ENCODE measurements around the gene ADORA2A. TPM values are rescaled to one million over a fixed set of nuclear protein-coding genes. Genes with fewer than 3 reads are reported as not detected.

The ADORA2A gene
- total RNA-seq (2014; rRNA removed; shearing (Covaris generic)): 6.9 and 8.7 TPM in 2 replicates

GRCh38 chr22:24427500-24428164 is at the start of gene ADORA2A:
ADORA2A (plus strand) TSS chr22:24427599; CDS start chr22:24433405, 5,806 bp downstream.
- H3K4me1 ChIP-seq: peaks cover 36% of the 10 kb centered on the region
- DNase-seq: no peak
- H3K36me3 ChIP-seq: no peaks in the 10 kb centered on the region
- no peaks in the 10 kb centered on the region for H3K27me3 ChIP-seq
- H3K27ac ChIP-seq: no peak within 1 kb of the TSS
- H3K4me3 ChIP-seq: no peak within 1 kb of the TSS
- H3K9me3 ChIP-seq (replicated peaks): no peaks in the 10 kb centered on the region

- Histone ChIP-seq H3K27me3 (no peaks in the 10 kb centered on the region), H3K4me3 (no peak overlapping the region), H3K9me3 (replicated peaks) (no peaks in the 10 kb centered on the region; the same call in none of the 2 replicates), H3K27ac (no peak overlapping the region), H3K4me1 (no peaks in the 10 kb centered on the region), H3K36me3 (peaks cover 35% of the 10 kb centered on the region)
- DNase-seq: no peak
Observed at GRCh38 chr22:24379536-24379935, 47.9 kb upstream of the ADORA2A start.

- no peak overlapping the region for H3K27ac ChIP-seq
- H3K4me3 ChIP-seq: no peak overlapping the region
- H3K4me1 ChIP-seq: no peaks in the 10 kb centered on the region
- no peaks in the 10 kb centered on the region for H3K27me3 ChIP-seq
- peaks cover 30% of the 10 kb centered on the region for H3K36me3 ChIP-seq
- no peak for DNase-seq
- H3K9me3 ChIP-seq (replicated peaks): no peaks in the 10 kb centered on the region; the same call in none of the 2 replicates
Observed at GRCh38 chr22:24380220-24380904, 47.0 kb upstream of the ADORA2A start.

- Histone ChIP-seq H3K4me3 (no peak overlapping the region), H3K9me3 (replicated peaks) (no peaks in the 10 kb centered on the region; the same call in 1 of the 2 replicates), H3K27ac (no peak overlapping the region), H3K27me3 (no peaks in the 10 kb centered on the region), H3K36me3 (peaks cover 25% of the 10 kb centered on the region), H3K4me1 (no peaks in the 10 kb centered on the region)
- no peak for DNase-seq
Observed at GRCh38 chr22:24380905-24381230, 46.5 kb upstream of the ADORA2A start.

GRCh38 chr22:24383061-24383460 is 44.3 kb upstream of the ADORA2A start:
- H3K27me3 ChIP-seq: no peaks in the 10 kb centered on the region
- H3K27ac ChIP-seq: no peak overlapping the region
- peaks cover 9% of the 10 kb centered on the region for H3K36me3 ChIP-seq
- H3K9me3 ChIP-seq (replicated peaks): no peaks in the 10 kb centered on the region; the same call in 1 of the 2 replicates
- no peaks in the 10 kb centered on the region for H3K4me1 ChIP-seq
- DNase-seq: no peak
- no peak overlapping the region for H3K4me3 ChIP-seq

- H3K36me3 ChIP-seq: peaks cover 9% of the 10 kb centered on the region
- no peak overlapping the region for H3K4me3 ChIP-seq
- DNase-seq: no peak
- H3K4me1 ChIP-seq: no peaks in the 10 kb centered on the region
- no peak overlapping the region for H3K27ac ChIP-seq
- H3K27me3 ChIP-seq: no peaks in the 10 kb centered on the region
- H3K9me3 ChIP-seq (replicated peaks): no peaks in the 10 kb centered on the region; the same call in 1 of the 2 replicates
Observed at GRCh38 chr22:24384131-24384530, 43.3 kb upstream of the ADORA2A start.

GRCh38 chr22:24386937-24387471 is 40.4 kb upstream of the ADORA2A start:
- no peak overlapping the region for H3K4me3 ChIP-seq
- no peaks in the 10 kb centered on the region for H3K27me3 ChIP-seq
- no peak overlapping the region for H3K27ac ChIP-seq
- peaks cover 9% of the 10 kb centered on the region for H3K36me3 ChIP-seq
- no peaks in the 10 kb centered on the region for H3K4me1 ChIP-seq
- DNase-seq: no peak
- H3K9me3 ChIP-seq (replicated peaks): no peaks in the 10 kb centered on the region; the same call in 1 of the 2 replicates

GRCh38 chr22:24389680-24390079 is 37.7 kb upstream of the ADORA2A start:
- DNase-seq: no peak
- Histone ChIP-seq H3K36me3 (peaks cover 5% of the 10 kb centered on the region; the same call in 1 of the 2 replicates), H3K4me1 (no peaks in the 10 kb centered on the region), H3K4me3 (no peak overlapping the region), H3K27me3 (no peaks in the 10 kb centered on the region), H3K9me3 (replicated peaks) (no peaks in the 10 kb centered on the region), H3K27ac (no peak overlapping the region)

GRCh38 chr22:24390156-24390555 is 37.2 kb upstream of the ADORA2A start:
- no peaks in the 10 kb centered on the region for H3K9me3 ChIP-seq (replicated peaks)
- H3K4me3 ChIP-seq: no peak overlapping the region
- no peak overlapping the region for H3K27ac ChIP-seq
- H3K27me3 ChIP-seq: no peaks in the 10 kb centered on the region
- H3K4me1 ChIP-seq: no peaks in the 10 kb centered on the region
- peaks cover 6% of the 10 kb centered on the region; the same call in 1 of the 2 replicates for H3K36me3 ChIP-seq
- no peak for DNase-seq

GRCh38 chr22:24390576-24390975 is 36.8 kb upstream of the ADORA2A start:
- Histone ChIP-seq H3K27me3 (no peaks in the 10 kb centered on the region), H3K4me1 (no peaks in the 10 kb centered on the region), H3K36me3 (peaks cover 6% of the 10 kb centered on the region; the same call in 1 of the 2 replicates), H3K4me3 (no peak overlapping the region), H3K9me3 (replicated peaks) (no peaks in the 10 kb centered on the region), H3K27ac (no peak overlapping the region)
- no peak for DNase-seq

GRCh38 chr22:24391836-24392217 is 35.6 kb upstream of the ADORA2A start:
- H3K4me3 ChIP-seq: no peak overlapping the region
- no peak overlapping the region for H3K27ac ChIP-seq
- H3K27me3 ChIP-seq: no peaks in the 10 kb centered on the region
- H3K36me3 ChIP-seq: peaks cover 16% of the 10 kb centered on the region
- H3K4me1 ChIP-seq: no peaks in the 10 kb centered on the region
- H3K9me3 ChIP-seq (replicated peaks): no peaks in the 10 kb centered on the region
- DNase-seq: no peak

GRCh38 chr22:24392218-24392931 is 35.0 kb upstream of the ADORA2A start:
- Histone ChIP-seq H3K9me3 (replicated peaks) (no peaks in the 10 kb centered on the region), H3K27ac (no peak overlapping the region), H3K4me3 (no peak overlapping the region), H3K36me3 (peaks cover 20% of the 10 kb centered on the region), H3K4me1 (no peaks in the 10 kb centered on the region), H3K27me3 (no peaks in the 10 kb centered on the region)
- DNase-seq: no peak

GRCh38 chr22:24393012-24393559 is 34.3 kb upstream of the ADORA2A start:
- DNase-seq: no peak
- no peak overlapping the region for H3K27ac ChIP-seq
- H3K4me1 ChIP-seq: no peaks in the 10 kb centered on the region
- H3K36me3 ChIP-seq: peaks cover 20% of the 10 kb centered on the region
- no peaks in the 10 kb centered on the region for H3K27me3 ChIP-seq
- H3K9me3 ChIP-seq (replicated peaks): no peaks in the 10 kb centered on the region
- no peak overlapping the region for H3K4me3 ChIP-seq

- Histone ChIP-seq H3K27ac (no peak overlapping the region), H3K4me3 (no peak overlapping the region), H3K9me3 (replicated peaks) (no peaks in the 10 kb centered on the region), H3K27me3 (no peaks in the 10 kb centered on the region), H3K4me1 (no peaks in the 10 kb centered on the region), H3K36me3 (peaks cover 24% of the 10 kb centered on the region)
- no peak for DNase-seq
Observed at GRCh38 chr22:24393848-24394247, 33.6 kb upstream of the ADORA2A start.

GRCh38 chr22:24394254-24394653 is 33.1 kb upstream of the ADORA2A start:
- Histone ChIP-seq H3K36me3 (peaks cover 24% of the 10 kb centered on the region), H3K4me1 (no peaks in the 10 kb centered on the region), H3K4me3 (no peak overlapping the region), H3K27ac (no peak overlapping the region), H3K9me3 (replicated peaks) (no peaks in the 10 kb centered on the region), H3K27me3 (no peaks in the 10 kb centered on the region)
- DNase-seq: no peak

All from SJCRH30 (cell line).